Motor neuron (in vitro differentiated cells): ENCODE results near the gene NEXN. TPM values are rescaled to one million over a fixed set of nuclear protein-coding genes. Genes with fewer than 3 reads are reported as not detected.
"Not testable (repeated sequence)": the region's sequence is repeated elsewhere in the genome, so short reads cannot be mapped to it uniquely, and the experiment has no call there.

Source experiments
- ATAC-seq, 8 experiments: fragments of 200-7000 bp; cut with Tn5 transposase; replicated peaks in 6 of 8; 2 replicates each; pipeline ENCODE4 v1.8.0; 2021; ENCODE audit warnings: mild to moderate bottlenecking in 8 of 8, moderate library complexity in 8 of 8
- H3K27ac ChIP-seq, 2 donors: fragments of 250-450 bp; sonication (Bioruptor Pico); 2 replicates each; pipeline ENCODE4 v1.9.0; 2021; ENCODE audit warnings: antibody characterized with exemption in 2 of 2, mild to moderate bottlenecking in 2 of 2, moderate library complexity in 1 of 2
- H3K4me1 ChIP-seq, 2 donors: fragments of 250-450 bp; sonication (Bioruptor Pico); replicated peaks in 1 of 2; 2 replicates each; pipeline ENCODE4 v1.6.1; 2021; ENCODE audit warnings: antibody characterized with exemption in 2 of 2, mild to moderate bottlenecking in 2 of 2, moderate library complexity in 1 of 2
- H3K4me3 ChIP-seq, 5 donors: fragments of 250-450 bp; sonication (Bioruptor Pico); 2 replicates each; pipeline ENCODE4 v1.9.0; 2021; ENCODE audit warnings: antibody characterized with exemption in 5 of 5, mild to moderate bottlenecking in 5 of 5, moderate library complexity in 4 of 5
- WGBS, 10 experiments: fragments of 450-650 bp; shearing (Covaris generic); methylation state at CpG; one replicate each; pipeline ENCODE4 v1.0.0; 2022; 5-methylcytosine and 5-hydroxymethylcytosine counted together
- in situ Hi-C, 9 experiments: fragments of 400-800 bp; cut with MboI; loops; one replicate each; pipeline ENCODE4 v1.15.0; 2021; ENCODE audit warnings: low sequenced_read_pairs in 9 of 9, low pct_unique_long_range_greater_than_20kb in 2 of 9; ENCODE audit not compliant: unreplicated experiment in 9 of 9
- total RNA-seq, 8 experiments: library from RNA; unstranded; fragments of 300-600 nt; gene quantifications; 2 replicates each; pipeline versions ENCODE4 v1.2.3 to v1.2.4, GENCODE V29; 2022

NEXN gene
- total RNA-seq, 8 experiments from 2014 or later = 1.4 to 7.5 (median 3.0) TPM

GRCh38 chr1:77876884-77877283 is 11.5 kb upstream of the NEXN start:
- no peaks in the 10 kb centered on the region for H3K4me1 ChIP-seq
- ATAC-seq = no peak
- WGBS, 10 experiments = 82 to 100% (median 92%) methylated on average over 1 to 4 of the region's 4 CpGs; no CpG with 5 or more reads in 1 of the 10 experiments
- H3K4me3 ChIP-seq = no peak overlapping the region
- H3K27ac ChIP-seq = no peak overlapping the region
- in situ Hi-C loops = no loop called here

GRCh38 chr1:77881061-77881460 is 7.4 kb upstream of the NEXN start:
- no peak for ATAC-seq
- Histone ChIP-seq H3K4me3 (no peak overlapping the region), H3K4me1 (no peaks in the 10 kb centered on the region), H3K27ac (no peak overlapping the region)
- WGBS, 10 experiments = 86 to 100% (median 100%) methylated on average over 1 of the region's 1 CpG; no CpG with 5 or more reads in 1 of the 10 experiments
- in situ Hi-C loops = no loop called here

GRCh38 chr1:77882411-77882810 is 6.0 kb upstream of the NEXN start:
- ATAC-seq = no peak
- no peak overlapping the region for H3K27ac ChIP-seq
- H3K4me3 ChIP-seq = no peak overlapping the region
- in situ Hi-C loops = no loop called here
- whole genome bisulfite sequencing, 10 experiments = 50 to 100% (median 73%) methylated on average over 1 to 2 of the region's 2 CpGs; no CpG with 5 or more reads in 2 of the 10 experiments
- no peaks in the 10 kb centered on the region for H3K4me1 ChIP-seq

- Histone ChIP-seq H3K4me3 (peak overlapping the region; percentile 33 to 57 (median 45)), H3K27ac (no peak overlapping the region), H3K4me1 (no peaks in the 10 kb centered on the region)
- peak; percentile 71 to 90 (median 86) for ATAC-seq
- 0 to 6% (median 0%) methylated on average over 2 to 7 of the region's 46 CpGs; no CpG with 5 or more reads in 1 of the 10 experiments for WGBS, 10 experiments
- in situ Hi-C loops = no loop called here
Observed at GRCh38 chr1:77888781-77889642, 588 bp downstream of the NEXN start.

- peak in 1 of 8 experiments; percentile 8 for ATAC-seq
- no peak overlapping the region for H3K27ac ChIP-seq
- WGBS, 10 experiments = 5 to 65% (median 39%) methylated on average over 3 to 7 of the region's 7 CpGs
- H3K4me3 ChIP-seq = peak overlapping the region in 3 of 5 donors; percentile 45 to 57 (median 46)
- in situ Hi-C loops = no loop called here
- no peaks in the 10 kb centered on the region for H3K4me1 ChIP-seq
Observed at GRCh38 chr1:77889671-77890070, 1.2 kb downstream of the NEXN start.

- Histone ChIP-seq H3K4me1 (no peaks in the 10 kb centered on the region), H3K4me3 (no peak overlapping the region), H3K27ac (no peak overlapping the region)
- in situ Hi-C loops = no loop called here
- no peak for ATAC-seq
- 67 to 100% (median 100%) methylated on average over 1 of the region's 1 CpG; no CpG with 5 or more reads in 1 of the 10 experiments for WGBS, 10 experiments
Observed at GRCh38 chr1:77891200-77891599, 2.8 kb downstream of the NEXN start.

- 70 to 100% (median 87%) methylated on average over 1 to 4 of the region's 4 CpGs for WGBS, 10 experiments
- Histone ChIP-seq H3K4me3 (no peak overlapping the region), H3K27ac (no peak overlapping the region), H3K4me1 (no peaks in the 10 kb centered on the region)
- in situ Hi-C loops = no loop called here
- no peak for ATAC-seq
Observed at GRCh38 chr1:77899647-77900320, 11.4 kb downstream of the NEXN start.

- 13 to 53% (median 31%) methylated on average over 2 to 4 of the region's 4 CpGs; no CpG with 5 or more reads in 1 of the 10 experiments for WGBS, 10 experiments
- Histone ChIP-seq H3K27ac (no peak overlapping the region), H3K4me1 (no peaks in the 10 kb centered on the region), H3K4me3 (no peak overlapping the region)
- peak in 4 of 8 experiments; percentile 41 to 58 (median 46) for ATAC-seq
- in situ Hi-C loops = no loop called here
Observed at GRCh38 chr1:77900687-77901293, 12.4 kb downstream of the NEXN start.

GRCh38 chr1:77905603-77906002 is 17.2 kb downstream of the NEXN start:
- no peak overlapping the region for H3K27ac ChIP-seq
- no peak overlapping the region for H3K4me3 ChIP-seq
- in situ Hi-C loops = no loop called here
- no peak for ATAC-seq
- no peaks in the 10 kb centered on the region for H3K4me1 ChIP-seq
- WGBS, 10 experiments = 0 to 100% (median 67%) methylated on average over 1 of the region's 1 CpG; no CpG with 5 or more reads in 1 of the 10 experiments

GRCh38 chr1:77906019-77906545 is 17.7 kb downstream of the NEXN start:
- no peak for ATAC-seq
- Histone ChIP-seq H3K4me3 (no peak overlapping the region), H3K4me1 (no peaks in the 10 kb centered on the region), H3K27ac (no peak overlapping the region)
- WGBS, 10 experiments = 80 to 100% (median 96%) methylated on average over 1 to 2 of the region's 2 CpGs; no CpG with 5 or more reads in 1 of the 10 experiments
- in situ Hi-C loops = no loop called here

GRCh38 chr1:77906624-77907023 is 18.2 kb downstream of the NEXN start:
- in situ Hi-C loops = no loop called here
- 0 to 100% (median 89%) methylated on average over 1 of the region's 1 CpG; no CpG with 5 or more reads in 5 of the 10 experiments for WGBS, 10 experiments
- no peak overlapping the region for H3K4me3 ChIP-seq
- H3K27ac ChIP-seq = no peak overlapping the region
- no peaks in the 10 kb centered on the region for H3K4me1 ChIP-seq
- no peak for ATAC-seq

GRCh38 chr1:77910116-77910515 is 21.7 kb downstream of the NEXN start:
- in situ Hi-C loops = no loop called here
- no peak for ATAC-seq
- Histone ChIP-seq H3K27ac (no peak overlapping the region), H3K4me3 (no peak overlapping the region), H3K4me1 (no peaks in the 10 kb centered on the region)
- 33 to 100% (median 90%) methylated on average over 1 to 4 of the region's 4 CpGs; no CpG with 5 or more reads in 2 of the 10 experiments for WGBS, 10 experiments

GRCh38 chr1:77918918-77919317 is 30.5 kb downstream of the NEXN start:
- H3K4me3 ChIP-seq, H3K4me1 ChIP-seq, in situ Hi-C loops, H3K27ac ChIP-seq, ATAC-seq: not testable (repeated sequence)
- 50 to 97% (median 80%) methylated on average over 1 to 5 of the region's 5 CpGs; no CpG with 5 or more reads in 3 of the 10 experiments for WGBS, 10 experiments
